HG02938 (cell line): Measurements from ENCODE around the gene NPR2.

Experiments
- ATAC-seq: cut with Tn5 transposase; IDR thresholded peaks from one replicate; pipeline ENCODE4 v1.9.1; 2021; ENCODE audit warnings: mild to moderate bottlenecking, moderate library complexity; ENCODE audit not compliant: unreplicated experiment

NPR2 gene

DNA sequence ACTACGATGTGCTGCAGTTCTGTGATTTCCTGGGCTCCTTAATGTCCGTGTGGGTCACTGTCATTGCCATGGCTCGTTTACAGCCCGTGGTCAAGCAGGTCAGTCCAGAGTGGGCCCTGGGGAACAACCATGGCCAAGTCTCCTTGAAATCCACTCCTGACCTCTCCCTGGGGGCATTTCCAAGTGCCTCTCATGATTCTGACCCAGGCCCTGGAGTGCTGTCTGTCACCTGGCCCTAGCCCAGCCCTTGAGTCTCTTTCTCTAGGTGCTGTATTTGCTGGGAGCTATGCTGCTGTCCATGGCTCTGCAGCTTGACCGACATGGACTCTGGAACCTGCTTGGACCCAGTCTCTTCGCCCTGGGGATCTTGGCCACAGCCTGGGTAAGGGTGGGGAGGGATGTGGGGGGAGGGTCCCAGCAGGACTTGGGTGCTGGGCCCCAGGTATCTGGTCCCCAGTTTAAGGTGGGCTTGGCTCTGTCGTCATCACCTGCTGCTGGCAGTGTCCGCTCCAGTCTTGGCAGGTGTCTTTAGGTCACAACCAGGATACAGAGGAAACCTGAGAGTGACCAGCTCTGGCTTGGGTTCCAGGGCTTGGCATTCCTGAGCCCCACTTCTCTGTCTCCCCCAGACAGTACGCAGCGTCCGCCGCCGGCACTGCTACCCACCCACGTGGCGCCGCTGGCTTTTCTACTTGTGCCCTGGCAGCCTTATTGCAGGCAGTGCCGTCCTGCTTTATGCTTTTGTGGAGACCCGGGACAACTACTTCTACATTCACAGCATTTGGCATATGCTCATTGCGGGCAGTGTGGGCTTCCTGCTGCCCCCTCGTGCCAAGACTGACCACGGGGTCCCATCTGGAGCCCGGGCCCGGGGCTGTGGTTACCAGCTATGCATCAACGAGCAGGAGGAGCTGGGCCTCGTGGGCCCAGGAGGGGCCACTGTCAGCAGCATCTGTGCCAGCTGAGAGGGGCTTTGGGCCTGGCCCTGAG lies 61.8 kb downstream of the NPR2 start:
- no peak for ATAC-seq

DNA sequence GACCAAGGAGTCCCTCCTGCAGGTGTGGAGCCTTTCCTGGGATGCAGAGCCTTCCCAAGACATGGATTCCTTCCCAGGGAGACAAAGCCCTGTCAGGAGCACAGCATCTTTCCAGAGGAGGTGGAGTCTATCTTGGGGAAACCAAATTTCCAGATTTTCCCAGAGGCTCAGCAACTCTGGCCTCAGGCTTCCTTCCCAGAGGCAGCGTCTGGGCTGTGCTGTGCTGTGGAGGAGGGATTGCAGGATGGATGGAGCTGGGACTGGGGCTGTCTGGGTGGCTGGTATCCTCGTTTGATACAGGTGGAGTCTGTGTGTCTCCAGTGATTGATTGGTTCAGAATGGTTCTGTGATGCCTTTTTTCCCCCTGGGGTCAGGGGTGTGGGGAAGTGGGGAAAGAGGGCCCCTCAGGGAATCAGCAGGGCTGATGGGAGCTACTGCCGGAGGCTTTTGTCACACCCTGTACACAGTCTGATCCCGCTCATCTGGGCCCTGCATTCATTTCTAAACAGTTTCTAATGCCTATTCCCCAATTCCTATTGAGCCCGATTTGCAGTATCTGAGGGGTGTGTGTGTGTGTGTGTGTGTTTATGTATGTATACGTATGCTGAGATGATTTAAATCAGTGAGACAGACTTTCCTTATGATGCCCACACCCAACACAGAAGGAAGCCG lies 62.8 kb downstream of the NPR2 start:
- ATAC-seq, result no peak

DNA sequence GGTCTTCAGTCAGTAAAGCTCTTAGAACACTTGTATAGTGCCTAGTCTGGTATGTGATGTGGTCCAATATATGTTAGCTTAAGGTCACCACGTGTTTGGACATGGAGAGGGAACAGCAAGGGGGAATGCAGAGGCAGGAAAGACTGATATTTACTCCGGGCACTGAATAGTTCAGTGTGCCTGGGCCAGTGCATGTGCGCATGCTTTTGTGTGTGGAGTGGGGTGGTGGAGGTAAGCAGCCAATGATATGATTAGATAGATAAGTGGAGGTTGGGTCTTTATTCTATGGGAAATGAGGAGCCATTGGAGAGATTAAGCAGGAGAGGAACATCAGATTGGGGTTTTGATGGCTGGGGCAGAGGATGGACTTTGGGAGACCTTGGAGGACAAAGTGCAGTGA lies 64.8 kb downstream of the NPR2 start:
- ATAC-seq, result no peak

DNA sequence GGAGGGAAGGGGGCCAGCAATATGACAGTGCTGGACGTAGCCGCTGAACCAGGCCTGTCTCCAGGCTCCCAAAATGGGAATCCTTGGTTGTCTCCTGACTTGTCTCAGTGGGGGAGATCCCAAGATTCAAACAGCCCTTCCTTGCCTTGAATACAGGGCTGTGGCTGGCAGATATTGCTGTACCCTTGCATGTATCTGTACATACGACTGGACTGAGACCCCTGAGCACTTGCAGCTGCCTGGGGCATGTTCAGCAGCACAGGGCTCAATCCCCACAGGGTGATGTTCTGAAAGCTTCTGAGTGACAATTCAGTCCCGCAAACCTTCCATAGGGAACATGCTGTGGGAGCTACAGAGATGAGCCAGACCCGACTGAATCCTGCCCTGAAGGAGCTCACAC lies 65.5 kb downstream of the NPR2 start:
- no peak for ATAC-seq

DNA sequence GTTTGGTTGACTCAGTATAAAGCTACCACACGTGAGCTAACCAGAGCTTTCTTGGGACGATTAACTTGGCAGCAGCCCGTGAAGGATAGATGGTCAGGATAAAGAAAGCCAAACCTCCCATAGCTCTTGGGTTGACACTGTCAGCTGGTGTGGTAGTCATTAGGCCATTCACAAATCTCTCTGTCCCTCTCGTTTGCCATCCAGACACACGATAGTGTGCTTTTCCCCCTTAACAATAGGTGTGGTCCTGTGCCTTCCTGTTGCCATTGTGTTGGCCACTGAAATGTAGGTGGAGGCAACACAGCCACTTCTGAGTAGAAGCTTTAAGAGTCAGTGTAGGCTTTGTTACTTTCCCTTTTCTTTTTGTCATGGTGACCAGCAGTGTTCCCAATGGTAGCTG lies 67.1 kb downstream of the NPR2 start:
- no peak for ATAC-seq
